K562 (cell line): ENCODE data around the gene FBXO9.

Experiments used
- AFF4 ChIP-seq: sonication (generic); formaldehyde crosslinking; IDR thresholded peaks from 2 replicates; pipeline ENCODE4 v1.8.0; 2023; ENCODE audit warnings: mild to moderate bottlenecking, missing genetic modification reagents
- CTCF ChIP-seq, 3 experiments: IDR thresholded peaks in 2 of 3; conservative IDR thresholded peaks in 1 of 3; 2 replicates each; pipeline ENCODE4 v1.5.1; 2011 to 2012; ENCODE audit warnings: low read length in 3 of 3, mild to moderate bottlenecking in 3 of 3, control low read depth in 2 of 3, improper control_type of control experiment in 1 of 3, inconsistent platforms in 1 of 3, low read depth in 1 of 3, mixed read lengths in 1 of 3, moderate library complexity in 1 of 3; ENCODE audit not compliant: insufficient read depth in 2 of 3
- JUN ChIP-seq, 2 experiments: sonication (generic) in 1 of 2; formaldehyde crosslinking in 1 of 2; IDR thresholded peaks; 2 replicates each; pipeline versions ENCODE4 v1.6.1 to v1.8.0; 2012 to 2022; ENCODE audit warnings: borderline replicate concordance in 2 of 2, mild to moderate bottlenecking in 2 of 2, improper control_type of control experiment in 1 of 2, low read depth in 1 of 2, low read length in 1 of 2, missing genetic modification reagents in 1 of 2
- MAFG ChIP-seq: fragments of 450-650 bp; conservative IDR thresholded peaks from 2 replicates; pipeline ENCODE4 v1.6.1; 2016; ENCODE audit warnings: missing genetic modification characterization, missing compliant biosample characterization
- ZFX ChIP-seq: sonication (generic); formaldehyde crosslinking; IDR thresholded peaks from 2 replicates; pipeline ENCODE4 v1.8.0; 2022; ENCODE audit warnings: mild to moderate bottlenecking, missing genetic modification reagents, moderate library complexity

GRCh38 chr6:53074347-53074746 lies 9.1 kb downstream of the FBXO9 start:
- TF ChIP-seq AFF4 (no peak), MAFG (tag) (no peak), CTCF (IDR thresholded peaks at IDR 0.05 in 2 of 3, conservative IDR thresholded peaks at IDR 0.05 in 1 of 3; ENCODE audit: insufficient read depth in 2 of 3, low read depth in 1 of 3, low read length in 3 of 3) (no peak), ZFX (CRISPR knock-in tag) (no peak), JUN (IDR thresholded peaks at IDR 0.05; ENCODE audit: borderline replicate concordance, low read depth, low read length) (no peak), JUN (CRISPR knock-in tag; IDR thresholded peaks at IDR 0.05; ENCODE audit: borderline replicate concordance) (no peak)
